SU-DHL-6 (cell line): ENCODE data around the gene RXRB.
A peak's percentile ranks its signal among the peaks of the same experiment; 100 is the strongest.

ENCODE experiments used
- H2AFZ ChIP-seq: fragments of 200-600 bp; sonication (generic); 2 replicates; pipeline ENCODE4 v1.6.1; 2014; ENCODE audit warnings: low read depth, mild to moderate bottlenecking, moderate library complexity, mixed read lengths, antibody characterized with exemption, low read length; ENCODE audit not compliant: severe bottlenecking
- H3F3A ChIP-seq: fragments of 200-600 bp; shearing (Covaris generic); 2 replicates; pipeline ENCODE4 v1.6.0; 2016; ENCODE audit warnings: antibody characterized with exemption, mild to moderate bottlenecking; ENCODE audit not compliant: insufficient read depth
- H3K27ac ChIP-seq: fragments of 200-600 bp; sonication (generic); 2 replicates; pipeline ENCODE4 v1.5.1; 2016; ENCODE audit warnings: low read depth, mild to moderate bottlenecking, low read length, moderate library complexity, mixed read lengths
- H3K27me3 ChIP-seq: fragments of 200-600 bp; sonication (generic), shearing (Covaris generic); 2 replicates; pipeline ENCODE4 v1.6.0; 2014; ENCODE audit warnings: mild to moderate bottlenecking, low read length
- H3K36me3 ChIP-seq: fragments of 200-600 bp; sonication (generic); 2 replicates; pipeline ENCODE4 v1.6.1; 2014; ENCODE audit warnings: mild to moderate bottlenecking, low read length, mixed read lengths
- H3K4me2 ChIP-seq: fragments of 300-600, 200-600 bp; shearing (Covaris generic), sonication (generic); 2 replicates; pipeline ENCODE4 v1.6.0; 2014; ENCODE audit warnings: low read length, low read depth, mild to moderate bottlenecking; ENCODE audit not compliant: poor library complexity, severe bottlenecking
- H3K4me3 ChIP-seq: fragments of 200-600 bp; sonication (generic); 2 replicates; pipeline ENCODE4 v1.5.1; 2014; ENCODE audit warnings: antibody characterized with exemption, low read length, mild to moderate bottlenecking, mixed read lengths; ENCODE audit not compliant: insufficient read depth, poor library complexity, severe bottlenecking
- H3K79me2 ChIP-seq: fragments of 200-600 bp; sonication (generic); 2 replicates; pipeline ENCODE4 v1.6.1; 2014; ENCODE audit warnings: mild to moderate bottlenecking, low read length, moderate library complexity; ENCODE audit not compliant: insufficient read depth
- H3K9ac ChIP-seq: fragments of 200-600 bp; sonication (generic); 2 replicates; pipeline ENCODE4 v1.7.0; 2014; ENCODE audit warnings: mild to moderate bottlenecking, low read length
- H3K9me2 ChIP-seq: fragments of 200-600 bp; sonication (generic); replicated peaks from 2 replicates; pipeline ENCODE4 v1.6.1; 2014; ENCODE audit warnings: low read length; ENCODE audit not compliant: insufficient read depth
- H3K9me3 ChIP-seq: fragments of 200-600 bp; sonication (generic); 2 replicates; pipeline ENCODE4 v1.6.1; 2014; ENCODE audit warnings: low read length, mixed read lengths; ENCODE audit not compliant: insufficient read depth
- H4K20me1 ChIP-seq: fragments of 200-600 bp; sonication (generic); 2 replicates; pipeline ENCODE4 v1.6.1; 2014; ENCODE audit warnings: low read depth, mild to moderate bottlenecking, antibody characterized with exemption, low read length, moderate library complexity, mixed read lengths
- EZH2phosphoT487 ChIP-seq: fragments of 200-600 bp; sonication (generic), shearing (Covaris generic); conservative IDR thresholded peaks from 2 replicates; pipeline ENCODE4 v1.6.1; 2018; ENCODE audit warnings: mild to moderate bottlenecking, antibody characterized with exemption, low read length, moderate library complexity, mixed read lengths
- TF ChIP-seq, protein P1 (sequence below): fragments of 200-600 bp; sonication (generic); IDR thresholded peaks from one replicate; pipeline ENCODE4 v1.5.1; 2017; ENCODE audit warnings: antibody characterized with exemption, mild to moderate bottlenecking, low read length, moderate library complexity; ENCODE audit not compliant: insufficient read depth, poor library complexity, severe bottlenecking

RXRB gene

DNA sequence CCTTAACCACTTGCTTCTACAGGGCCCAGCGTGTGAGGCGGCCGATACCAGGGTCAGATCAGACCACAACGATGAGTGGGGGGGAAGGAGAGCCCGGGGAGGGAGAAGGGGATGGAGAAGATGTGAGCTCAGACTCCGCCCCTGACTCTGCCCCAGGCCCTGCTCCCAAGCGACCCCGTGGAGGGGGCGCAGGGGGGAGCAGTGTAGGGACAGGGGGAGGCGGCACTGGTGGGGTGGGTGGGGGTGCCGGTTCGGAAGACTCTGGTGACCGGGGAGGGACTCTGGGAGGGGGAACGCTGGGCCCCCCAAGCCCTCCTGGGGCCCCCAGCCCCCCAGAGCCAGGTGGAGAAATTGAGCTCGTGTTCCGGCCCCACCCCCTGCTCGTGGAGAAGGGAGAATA, 10.7 kb upstream of the RXRB start:
- H3K36me3 ChIP-seq: no peaks in the 10 kb centered on the region
- H3K9ac ChIP-seq: no peak overlapping the region
- H3K9me2 ChIP-seq: no peaks in the 10 kb centered on the region
- H3K79me2 ChIP-seq: no peaks in the 10 kb centered on the region
- H3K27ac ChIP-seq: no peak overlapping the region
- H4K20me1 ChIP-seq: no peaks in the 10 kb centered on the region
- TF ChIP-seq, protein P1, sequence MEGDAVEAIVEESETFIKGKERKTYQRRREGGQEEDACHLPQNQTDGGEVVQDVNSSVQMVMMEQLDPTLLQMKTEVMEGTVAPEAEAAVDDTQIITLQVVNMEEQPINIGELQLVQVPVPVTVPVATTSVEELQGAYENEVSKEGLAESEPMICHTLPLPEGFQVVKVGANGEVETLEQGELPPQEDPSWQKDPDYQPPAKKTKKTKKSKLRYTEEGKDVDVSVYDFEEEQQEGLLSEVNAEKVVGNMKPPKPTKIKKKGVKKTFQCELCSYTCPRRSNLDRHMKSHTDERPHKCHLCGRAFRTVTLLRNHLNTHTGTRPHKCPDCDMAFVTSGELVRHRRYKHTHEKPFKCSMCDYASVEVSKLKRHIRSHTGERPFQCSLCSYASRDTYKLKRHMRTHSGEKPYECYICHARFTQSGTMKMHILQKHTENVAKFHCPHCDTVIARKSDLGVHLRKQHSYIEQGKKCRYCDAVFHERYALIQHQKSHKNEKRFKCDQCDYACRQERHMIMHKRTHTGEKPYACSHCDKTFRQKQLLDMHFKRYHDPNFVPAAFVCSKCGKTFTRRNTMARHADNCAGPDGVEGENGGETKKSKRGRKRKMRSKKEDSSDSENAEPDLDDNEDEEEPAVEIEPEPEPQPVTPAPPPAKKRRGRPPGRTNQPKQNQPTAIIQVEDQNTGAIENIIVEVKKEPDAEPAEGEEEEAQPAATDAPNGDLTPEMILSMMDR: no peak
- TF ChIP-seq EZH2phosphoT487: no peak
- H3K4me2 ChIP-seq: no peak overlapping the region
- no peak overlapping the region for H2AFZ ChIP-seq
- no peak overlapping the region for H3K4me3 ChIP-seq
- H3K27me3 ChIP-seq: no peaks in the 10 kb centered on the region
- H3F3A ChIP-seq: peaks cover 7% of the 10 kb centered on the region
- H3K9me3 ChIP-seq: no peaks in the 10 kb centered on the region

DNA sequence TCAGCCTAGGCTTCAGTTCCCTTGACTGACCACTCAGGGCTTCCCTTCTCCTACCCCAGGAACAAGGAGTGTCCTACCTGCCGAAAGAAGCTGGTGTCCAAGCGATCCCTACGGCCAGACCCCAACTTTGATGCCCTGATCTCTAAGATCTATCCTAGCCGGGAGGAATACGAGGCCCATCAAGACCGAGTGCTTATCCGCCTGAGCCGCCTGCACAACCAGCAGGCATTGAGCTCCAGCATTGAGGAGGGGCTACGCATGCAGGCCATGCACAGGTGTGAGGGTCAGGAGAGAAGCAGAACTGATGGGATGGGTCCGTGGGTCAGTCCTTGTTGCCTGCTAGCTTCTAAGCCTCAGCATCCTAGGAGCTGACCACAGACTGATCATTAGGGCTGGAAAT, 9.4 kb upstream of the RXRB start:
- Histone ChIP-seq H3K79me2 (no peaks in the 10 kb centered on the region), H3K9me3 (no peaks in the 10 kb centered on the region), H3K9me2 (no peaks in the 10 kb centered on the region), H3K36me3 (no peaks in the 10 kb centered on the region), H2AFZ (no peak overlapping the region), H3K9ac (no peak overlapping the region), H3K27me3 (no peaks in the 10 kb centered on the region), H4K20me1 (no peaks in the 10 kb centered on the region), H3K4me3 (no peak overlapping the region), H3K4me2 (no peak overlapping the region), H3K27ac (no peak overlapping the region), H3F3A (peaks cover 16% of the 10 kb centered on the region)
- TF ChIP-seq, protein P1: no peak
- no peak for TF ChIP-seq EZH2phosphoT487

DNA sequence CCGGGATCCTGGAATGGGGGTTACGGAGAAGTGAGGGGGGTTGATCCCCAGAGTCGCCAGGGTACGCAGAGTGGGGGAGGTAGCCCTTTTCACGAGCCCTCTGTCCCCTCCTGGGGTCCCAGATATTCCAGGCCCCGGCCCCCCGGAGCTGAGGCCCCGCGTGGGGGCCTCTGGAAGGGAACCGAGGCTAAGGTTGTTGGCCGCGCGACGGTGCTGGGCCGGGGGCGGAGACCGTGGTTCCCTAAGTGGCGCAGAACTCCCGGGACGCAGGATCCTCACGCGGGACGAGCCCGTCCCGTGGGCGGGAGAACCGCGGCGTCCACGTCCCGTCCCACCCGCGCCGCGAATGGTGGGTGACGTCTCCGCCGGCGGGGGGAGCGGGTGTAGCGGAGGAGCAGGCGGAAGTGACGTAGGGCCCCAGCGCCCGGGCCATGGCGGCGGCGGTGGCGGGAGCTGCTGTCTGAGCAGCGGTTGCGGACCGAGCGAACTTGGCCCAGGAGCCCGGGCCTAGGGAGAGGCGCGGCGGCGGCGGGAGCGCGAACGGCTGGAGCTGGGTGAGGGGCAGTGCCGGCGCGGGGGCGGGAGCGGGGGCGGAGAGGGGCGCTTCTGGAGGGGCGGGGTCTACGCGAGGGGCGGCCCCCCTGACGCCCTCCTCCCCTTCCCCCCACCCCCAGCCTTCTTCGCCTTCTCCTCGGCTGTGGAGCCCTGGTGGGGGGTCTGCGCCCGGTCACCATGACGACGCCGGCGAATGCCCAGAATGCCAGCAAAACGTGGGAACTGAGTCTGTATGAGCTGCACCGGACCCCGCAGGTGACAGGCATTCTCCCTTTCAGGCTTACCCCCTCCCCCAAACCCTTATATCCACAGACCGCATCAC, 7.9 kb upstream of the RXRB start, which contains the start of gene RING1:
RING1 (plus strand) TSS at position 410 of the 877 bp plus-strand sequence; CDS start at position 733, 323 bp downstream.
- Histone ChIP-seq H4K20me1 (no peaks in the 10 kb centered on the region), H3K36me3 (no peaks in the 10 kb centered on the region), H3K79me2 (no peaks in the 10 kb centered on the region), H3F3A (peaks cover 24% of the 10 kb centered on the region), H3K9ac (peak within 1 kb of the TSS; percentile 85), H3K27me3 (no peaks in the 10 kb centered on the region), H3K4me2 (peak within 1 kb of the TSS; percentile 84), H3K27ac (peak within 1 kb of the TSS; percentile 49), H3K9me2 (no peaks in the 10 kb centered on the region), H2AFZ (peak within 1 kb of the TSS; percentile 87), H3K4me3 (peak within 1 kb of the TSS; percentile 71), H3K9me3 (no peaks in the 10 kb centered on the region)
- TF ChIP-seq EZH2phosphoT487: no peak
- TF ChIP-seq, protein P1: no peak
